ENCODE data around the gene KIF27.
"Not testable (repeated sequence)": the region's sequence is repeated elsewhere in the genome, so short reads cannot be mapped to it uniquely, and the experiment has no call there.

KIF27 gene

DNA sequence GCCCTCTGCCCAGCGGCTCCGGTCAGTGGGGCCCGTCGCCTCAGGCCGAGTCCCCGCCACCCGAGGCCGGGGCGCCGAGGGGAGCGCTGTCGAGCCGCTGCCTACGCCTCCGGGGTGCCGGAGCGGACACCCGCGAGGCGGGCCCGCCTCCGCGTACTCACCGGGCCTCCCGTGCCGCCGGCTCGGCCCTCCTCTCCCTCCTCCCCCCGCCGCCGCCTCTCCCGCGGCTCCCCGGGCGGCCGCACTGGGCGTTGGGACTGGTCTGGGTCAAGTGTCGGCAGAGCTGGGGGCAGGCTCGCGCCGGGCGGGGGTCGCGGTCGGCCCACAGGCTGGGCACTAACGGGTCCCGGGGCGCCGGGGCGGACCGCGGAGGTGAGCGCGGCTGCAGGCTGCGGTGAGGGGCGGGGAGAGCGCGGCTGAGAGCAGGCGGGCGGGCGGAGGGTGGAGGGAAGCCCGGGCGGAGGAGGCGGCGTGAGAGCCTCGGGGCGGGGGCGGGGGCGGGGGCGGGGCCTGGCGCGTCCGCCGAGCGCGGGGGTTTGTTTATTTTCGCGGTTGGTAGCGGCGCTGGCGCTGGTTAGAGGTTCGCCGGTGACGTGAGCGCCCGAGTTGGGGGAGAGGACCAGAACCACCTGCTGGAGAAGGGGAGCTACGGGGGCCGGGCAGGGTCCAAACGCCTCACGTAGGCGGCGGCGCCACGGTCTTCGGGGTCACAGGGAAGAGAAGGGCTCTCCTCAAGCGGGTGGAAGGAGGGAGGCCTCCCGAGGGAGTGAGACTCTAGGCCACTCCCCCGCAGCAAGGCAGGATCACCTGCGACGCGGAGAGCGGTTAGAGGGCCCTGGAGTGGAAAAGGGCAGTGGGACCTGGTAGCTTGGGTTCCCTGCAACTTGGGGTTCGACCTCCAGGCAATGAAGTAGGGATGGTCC is 103.6 kb downstream of the KIF27 start, which contains the start of gene GKAP1:
GKAP1 (minus strand) TSS at position 414 of the 923 bp plus-strand sequence. CDS start 11,252 bp downstream, outside the sequence.
- not testable (repeated sequence) for H3K9me3 Mint-ChIP-seq; H3K4me1 Mint-ChIP-seq (ENCODE audit: low read depth in 2 of 2); H3K27me3 Mint-ChIP-seq
- H3K4me3 Mint-ChIP-seq: peak within 1 kb of the TSS; percentile 80 to 82
- H3K27ac Mint-ChIP-seq: peak within 1 kb of the TSS; percentile 85 to 89
- peaks cover 19% of the 10 kb centered on the region for H3K36me3 Mint-ChIP-seq (ENCODE audit: insufficient read depth)
- ATAC-seq (replicated peaks): peak; percentile 84
- DNase-seq: peak; percentile 76 to 79 (median 77)

DNA sequence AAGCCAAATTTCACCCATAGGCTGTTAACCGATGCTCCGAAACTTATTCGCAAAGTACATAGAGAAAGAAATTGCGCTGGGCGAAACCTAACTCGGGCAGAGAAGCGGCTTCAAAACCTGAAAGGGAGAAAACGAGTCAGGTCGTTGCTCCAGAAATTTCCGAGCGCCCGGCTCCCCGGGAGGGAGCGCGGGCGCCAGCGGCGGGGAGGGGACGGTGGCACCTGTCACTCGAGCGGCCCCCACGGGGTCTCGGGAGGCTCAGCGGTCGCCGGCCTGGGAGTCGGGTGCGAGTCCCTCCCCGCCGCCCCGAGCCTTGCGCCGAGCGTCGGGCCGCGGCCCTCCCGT is 104.2 kb downstream of the KIF27 start:
- ATAC-seq (replicated peaks) (peak; percentile 2), DNase-seq (peak in 2 of 3 experiments; percentile 0 to 24)
- Mint-ChIP-seq H3K27ac (peak overlapping the region; percentile 85 to 89), H3K4me3 (peak overlapping the region; percentile 80 to 82), H3K36me3 (ENCODE audit: insufficient read depth) (peaks cover 17% of the 10 kb centered on the region)
- H3K4me1 Mint-ChIP-seq (ENCODE audit: low read depth in 2 of 2); H3K9me3 Mint-ChIP-seq; H3K27me3 Mint-ChIP-seq: not testable (repeated sequence)

DNA sequence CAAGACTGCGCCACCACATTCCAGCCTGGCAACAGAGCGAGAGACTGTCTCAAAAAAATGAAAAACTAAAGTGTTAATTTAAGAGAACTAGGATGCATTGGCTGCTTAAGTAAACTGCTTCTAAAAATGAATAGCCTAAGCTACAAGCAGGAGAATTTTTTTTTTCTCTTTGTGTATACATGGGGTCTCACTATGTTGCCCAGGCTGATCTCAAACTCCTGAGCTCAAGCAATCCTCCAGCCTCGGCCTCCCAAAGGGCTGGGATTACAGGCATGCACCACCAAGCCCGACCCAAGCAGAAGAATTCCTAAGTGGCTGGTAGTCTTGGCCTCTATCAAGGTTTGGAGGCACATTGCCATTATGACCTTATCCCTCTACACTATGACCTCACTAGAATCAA is 106.1 kb downstream of the KIF27 start:
- not testable (repeated sequence) for H3K27ac Mint-ChIP-seq; DNase-seq; H3K4me1 Mint-ChIP-seq (ENCODE audit: low read depth in 2 of 2); ATAC-seq (replicated peaks); H3K4me3 Mint-ChIP-seq; H3K9me3 Mint-ChIP-seq; H3K27me3 Mint-ChIP-seq
- H3K36me3 Mint-ChIP-seq (ENCODE audit: insufficient read depth): peaks cover 17% of the 10 kb centered on the region

DNA sequence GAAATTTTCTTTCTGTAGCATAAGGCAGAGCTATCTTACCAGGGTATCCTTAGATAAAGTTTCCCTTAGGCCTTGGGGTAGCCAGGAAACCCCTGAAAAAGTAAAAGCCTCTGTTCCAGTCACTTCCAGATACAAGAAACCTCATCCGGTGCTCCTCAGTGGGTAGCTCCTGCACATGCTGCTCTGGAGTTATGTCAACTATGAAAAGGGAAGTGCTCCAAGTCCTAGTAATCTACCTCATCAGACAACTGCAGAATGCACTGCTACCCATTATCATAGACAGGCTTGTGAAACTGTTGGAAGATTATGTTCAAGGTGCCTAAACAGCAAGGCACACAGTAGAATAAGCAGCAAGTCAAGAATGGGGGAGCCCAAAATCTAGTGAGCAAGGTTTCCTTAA is 112.0 kb downstream of the KIF27 start:
- not testable (repeated sequence) for DNase-seq; H3K4me1 Mint-ChIP-seq (ENCODE audit: low read depth in 2 of 2); H3K27ac Mint-ChIP-seq; H3K9me3 Mint-ChIP-seq; H3K4me3 Mint-ChIP-seq; H3K36me3 Mint-ChIP-seq (ENCODE audit: insufficient read depth); H3K27me3 Mint-ChIP-seq; ATAC-seq (replicated peaks)

DNA sequence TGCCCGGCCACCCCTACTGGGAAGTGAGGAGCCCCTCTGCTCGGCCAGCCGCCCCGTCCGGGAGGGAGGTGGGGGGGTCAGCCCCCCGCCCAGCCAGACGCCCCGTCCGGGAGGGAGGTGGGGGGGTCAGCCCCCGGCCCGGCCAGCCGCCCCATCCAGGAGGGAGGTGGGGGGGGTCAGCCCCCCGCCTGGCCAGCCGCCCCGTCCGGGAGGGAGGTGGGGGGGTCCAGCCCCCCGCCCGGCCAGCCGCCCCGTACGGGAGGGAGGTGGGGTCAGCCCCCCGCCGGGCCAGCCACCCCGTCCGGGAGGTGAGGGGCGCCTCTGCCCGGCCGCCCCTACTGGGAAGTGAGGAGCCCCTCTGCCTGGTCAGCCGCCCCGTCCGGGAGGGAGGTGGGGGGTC is 116.8 kb downstream of the KIF27 start:
- H3K9me3 Mint-ChIP-seq; H3K4me3 Mint-ChIP-seq; H3K27me3 Mint-ChIP-seq; H3K4me1 Mint-ChIP-seq (ENCODE audit: low read depth in 2 of 2); ATAC-seq (replicated peaks); DNase-seq; H3K27ac Mint-ChIP-seq: not testable (repeated sequence)
- H3K36me3 Mint-ChIP-seq (ENCODE audit: insufficient read depth): peaks cover 10% of the 10 kb centered on the region

DNA sequence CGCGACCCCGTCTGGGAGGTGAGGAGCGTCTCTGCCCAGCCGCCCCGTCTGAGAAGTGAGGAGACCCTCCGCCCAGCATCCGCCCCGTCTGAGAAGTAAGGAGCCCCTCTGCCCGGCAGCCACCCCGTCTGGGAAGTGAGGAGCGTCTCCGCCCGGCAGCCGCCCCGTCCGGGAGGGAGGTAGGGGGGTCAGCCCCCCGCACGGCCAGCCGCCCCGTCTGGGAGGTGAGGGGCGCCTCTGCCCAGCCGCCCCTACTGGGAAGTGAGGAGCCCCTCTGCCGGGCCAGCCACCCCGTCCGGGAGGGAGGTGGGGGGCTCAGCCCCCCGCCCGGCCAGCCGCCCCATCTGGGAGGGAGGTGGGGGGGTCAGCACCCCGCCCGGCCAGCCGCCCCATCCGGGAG is 117.3 kb downstream of the KIF27 start:
- H3K4me1 Mint-ChIP-seq (ENCODE audit: low read depth in 2 of 2); H3K9me3 Mint-ChIP-seq; DNase-seq; H3K27me3 Mint-ChIP-seq; H3K4me3 Mint-ChIP-seq; H3K27ac Mint-ChIP-seq; ATAC-seq (replicated peaks): not testable (repeated sequence)
- peaks cover 14% of the 10 kb centered on the region for H3K36me3 Mint-ChIP-seq (ENCODE audit: insufficient read depth)

DNA sequence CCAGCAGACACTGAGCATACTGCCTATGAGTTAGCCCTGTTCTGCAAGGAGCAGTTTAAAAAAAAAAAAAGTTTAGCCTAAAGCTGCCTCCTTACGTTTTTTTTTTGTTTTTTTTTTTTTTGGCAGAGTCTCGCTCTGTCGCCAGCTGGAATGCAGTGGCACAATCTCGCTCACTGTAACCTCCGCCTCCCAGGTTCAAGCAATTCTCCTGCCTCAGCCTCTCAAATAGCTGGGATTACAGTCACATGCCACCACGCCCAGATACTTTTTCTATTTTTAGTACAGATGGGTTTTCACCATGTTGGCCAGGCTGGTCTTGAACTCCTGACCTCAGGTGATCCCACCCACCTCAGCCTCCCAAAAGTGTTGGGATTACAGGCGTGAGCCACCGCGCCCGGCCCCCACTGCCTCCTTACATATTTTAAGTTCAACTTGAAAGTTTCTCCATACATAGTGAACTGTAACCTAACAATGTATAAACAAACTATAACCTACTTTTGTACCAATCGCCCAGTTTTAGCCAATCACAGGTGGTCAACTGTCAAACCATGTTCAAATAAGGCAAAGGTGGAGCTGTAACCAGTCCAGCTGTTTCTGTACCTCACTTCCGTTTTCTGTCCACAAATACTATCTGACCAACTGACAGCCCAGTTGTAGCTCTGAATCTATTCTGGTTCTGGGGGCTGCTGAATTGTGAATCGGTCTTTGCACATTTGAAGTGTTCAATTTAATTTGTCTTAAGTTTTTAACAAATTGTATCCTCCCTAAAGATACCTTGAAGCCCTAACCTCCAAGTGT is 120.8 kb downstream of the KIF27 start:
- no peaks in the 10 kb centered on the region for H3K4me1 Mint-ChIP-seq (ENCODE audit: low read depth in 2 of 2)
- no peak for ATAC-seq (replicated peaks)

DNA sequence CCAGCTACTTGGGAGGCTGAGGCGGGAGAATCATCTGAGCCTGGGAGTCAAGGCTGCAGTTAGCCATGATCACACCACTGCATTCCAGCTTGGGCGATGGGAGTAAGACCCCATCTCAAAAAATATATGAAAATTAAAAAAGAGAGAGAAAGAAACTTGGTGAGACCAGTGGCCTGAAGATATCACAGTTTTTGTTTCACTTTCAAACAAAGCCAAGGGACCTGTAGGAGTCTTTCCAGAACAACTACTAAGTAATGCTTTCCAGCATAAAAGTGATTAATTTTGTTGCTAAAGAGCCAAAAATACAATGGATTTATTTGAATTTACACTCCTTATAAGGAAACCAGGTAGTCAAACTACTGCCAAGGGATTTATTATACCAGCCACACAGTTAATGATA is 127.2 kb downstream of the KIF27 start:
- Mint-ChIP-seq H3K4me1 (ENCODE audit: low read depth in 2 of 2) (no peaks in the 10 kb centered on the region), H3K36me3 (ENCODE audit: insufficient read depth) (peaks cover 9% of the 10 kb centered on the region), H3K9me3 (no peaks in the 10 kb centered on the region), H3K4me3 (peak overlapping the region in 1 of 2 donors; percentile 46), H3K27me3 (no peaks in the 10 kb centered on the region), H3K27ac (peak overlapping the region in 1 of 2 donors; percentile 73)
- no peak for ATAC-seq (replicated peaks)
- DNase-seq: no peak

More for the DNA sequence above, 120.8 kb downstream of the KIF27 start:
- Mint-ChIP-seq H3K4me3 (no peak overlapping the region), H3K27ac (peak overlapping the region in 1 of 2 donors; percentile 31), H3K36me3 (ENCODE audit: insufficient read depth) (peaks cover 16% of the 10 kb centered on the region), H3K9me3 (no peaks in the 10 kb centered on the region), H3K27me3 (no peaks in the 10 kb centered on the region)
- DNase-seq: no peak

DNA sequence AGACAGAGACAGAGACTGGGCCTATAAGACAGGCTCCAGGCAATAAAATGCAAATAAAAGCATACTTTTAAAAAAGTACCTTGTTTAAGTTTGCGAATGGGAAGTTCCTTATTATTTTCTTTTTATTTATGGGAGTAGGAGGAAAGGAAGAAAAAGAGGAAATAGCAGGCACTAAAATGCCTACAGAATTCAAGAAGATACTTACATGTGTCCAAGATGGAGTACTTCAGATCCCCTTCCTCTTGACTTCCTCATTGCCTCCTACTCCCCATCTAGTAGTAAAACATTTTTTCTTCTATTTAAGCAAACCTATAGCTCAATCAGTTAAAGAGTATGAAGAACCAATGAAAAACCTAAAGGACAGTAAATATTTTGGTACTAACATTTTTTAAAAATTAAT is 128.5 kb downstream of the KIF27 start:
- Mint-ChIP-seq H3K4me1 (ENCODE audit: low read depth in 2 of 2) (no peaks in the 10 kb centered on the region), H3K4me3 (no peak overlapping the region), H3K36me3 (ENCODE audit: insufficient read depth) (peaks cover 3% of the 10 kb centered on the region), H3K9me3 (no peaks in the 10 kb centered on the region), H3K27ac (peak overlapping the region in 1 of 2 donors; percentile 17), H3K27me3 (no peaks in the 10 kb centered on the region)
- DNase-seq (no peak), ATAC-seq (replicated peaks) (no peak)
